ENCODE measurements around the gene NLGN1.
A peak's percentile ranks its signal among the peaks of the same experiment; 100 is the strongest.

NLGN1 gene

GRCh38 chr3:173681188-173681678, 283.7 kb downstream of the NLGN1 start:
- Histone ChIP-seq H3K36me3 (ENCODE audit: control insufficient read depth in 4 of 4, insufficient read depth in 4 of 4, low read length in 3 of 4) (no peaks in the 10 kb centered on the region), H3K27ac (ENCODE audit: insufficient read depth in 1 of 2, low read depth in 1 of 2, low read length in 2 of 2, poor library complexity in 1 of 2, severe bottlenecking in 2 of 2) (no peak overlapping the region), H3K9me3 (ENCODE audit: control extremely low read depth in 1 of 5, control insufficient read depth in 4 of 5, insufficient read depth in 2 of 5, low read depth in 1 of 5, low read length in 4 of 5) (no peaks in the 10 kb centered on the region), H3K4me3 (ENCODE audit: control insufficient read depth in 1 of 7, extremely low read depth in 1 of 7, insufficient read depth in 4 of 7, low read depth in 2 of 7, low read length in 6 of 7) (no peak overlapping the region), H3K27me3 (replicated peaks in 2 of 5; ENCODE audit: control insufficient read depth in 4 of 5, insufficient read depth in 5 of 5, low read length in 4 of 5) (no peaks in the 10 kb centered on the region), H3K4me1 (ENCODE audit: control extremely low read depth in 1 of 4, control insufficient read depth in 4 of 4, insufficient read depth in 4 of 4, low read length in 3 of 4) (no peaks in the 10 kb centered on the region)
- 100% methylated on average over 1 of the region's 1 CpG for WGBS (ENCODE audit: insufficient coverage)
- DNase-seq: no peak
- ChIA-PET CTCF (no interaction called here), POLR2A (no interaction called here)

DNA sequence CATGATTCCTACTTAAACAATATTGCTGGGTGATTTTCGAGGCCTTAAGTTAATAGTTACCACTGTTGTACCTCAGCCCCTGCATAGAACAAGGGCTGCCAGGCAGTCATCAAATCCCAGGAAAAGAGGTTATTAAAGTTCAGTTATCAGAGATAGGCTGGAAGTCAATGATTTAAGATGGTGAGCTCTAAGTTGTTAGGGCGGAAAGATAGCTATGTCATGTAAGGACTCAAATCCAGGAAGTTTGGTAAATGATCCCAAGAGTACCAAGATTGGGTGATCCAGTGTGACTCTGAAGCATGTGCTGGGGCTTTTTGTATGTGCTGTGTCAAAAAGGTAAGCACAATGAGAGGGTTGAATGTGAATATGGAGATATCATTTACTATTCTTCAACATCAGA, 287.9 kb downstream of the NLGN1 start:
- Histone ChIP-seq H3K36me3 (ENCODE audit: control insufficient read depth in 4 of 4, insufficient read depth in 4 of 4, low read length in 3 of 4) (no peaks in the 10 kb centered on the region), H3K4me1 (ENCODE audit: control extremely low read depth in 1 of 4, control insufficient read depth in 4 of 4, insufficient read depth in 4 of 4, low read length in 3 of 4) (no peaks in the 10 kb centered on the region), H3K9me3 (ENCODE audit: control extremely low read depth in 1 of 5, control insufficient read depth in 4 of 5, insufficient read depth in 2 of 5, low read depth in 1 of 5, low read length in 4 of 5) (no peaks in the 10 kb centered on the region), H3K27me3 (replicated peaks in 2 of 5; ENCODE audit: control insufficient read depth in 4 of 5, insufficient read depth in 5 of 5, low read length in 4 of 5) (peaks cover 0 to 1% (median 0%) of the 10 kb centered on the region in 5 experiments), H3K27ac (ENCODE audit: insufficient read depth in 1 of 2, low read depth in 1 of 2, low read length in 2 of 2, poor library complexity in 1 of 2, severe bottlenecking in 2 of 2) (no peak overlapping the region), H3K4me3 (ENCODE audit: control insufficient read depth in 1 of 7, extremely low read depth in 1 of 7, insufficient read depth in 4 of 7, low read depth in 2 of 7, low read length in 6 of 7) (no peak overlapping the region)
- ChIA-PET CTCF (no interaction called here), POLR2A (interaction anchor here (0.5 kb wide), 1 partner anchor 49 kb away, joined by 8 read pairs; no protein-coding TSS in a partner anchor)
- no peak for DNase-seq
- WGBS (ENCODE audit: insufficient coverage): 100% methylated on average over 1 of the region's 2 CpGs

DNA sequence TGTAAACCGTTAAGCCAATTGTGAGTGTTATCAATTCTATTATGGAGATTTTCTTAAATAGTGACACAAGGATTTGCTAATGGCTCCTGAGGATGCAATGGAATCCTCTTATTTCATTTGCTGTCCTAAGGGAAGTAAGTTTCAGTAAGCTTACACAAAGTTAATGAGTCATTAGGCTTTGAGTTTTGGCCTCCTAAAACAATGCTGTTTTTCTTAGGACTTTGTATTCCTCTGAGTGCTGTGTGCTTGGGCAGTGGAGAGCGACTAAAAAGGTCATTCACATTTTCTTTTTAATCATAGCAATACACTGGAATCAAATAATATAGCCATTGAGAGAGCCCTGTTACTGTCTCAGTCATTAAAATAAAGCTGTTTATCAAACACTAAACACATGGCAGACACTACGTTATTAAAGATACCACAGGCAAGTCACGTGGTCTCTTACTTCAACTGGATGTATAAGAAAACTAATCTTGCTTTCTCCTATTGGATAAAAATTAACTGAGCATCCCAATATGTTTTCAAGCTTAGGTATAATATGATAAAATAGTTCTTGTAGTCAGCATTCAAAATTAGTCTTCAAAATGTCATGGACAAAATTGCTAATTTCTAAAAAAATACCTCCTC, 290.8 kb downstream of the NLGN1 start:
- Histone ChIP-seq H3K36me3 (ENCODE audit: control insufficient read depth in 4 of 4, insufficient read depth in 4 of 4, low read length in 3 of 4) (no peaks in the 10 kb centered on the region), H3K4me3 (ENCODE audit: control insufficient read depth in 1 of 7, extremely low read depth in 1 of 7, insufficient read depth in 4 of 7, low read depth in 2 of 7, low read length in 6 of 7) (no peak overlapping the region), H3K27ac (ENCODE audit: insufficient read depth in 1 of 2, low read depth in 1 of 2, low read length in 2 of 2, poor library complexity in 1 of 2, severe bottlenecking in 2 of 2) (no peak overlapping the region), H3K4me1 (ENCODE audit: control extremely low read depth in 1 of 4, control insufficient read depth in 4 of 4, insufficient read depth in 4 of 4, low read length in 3 of 4) (no peaks in the 10 kb centered on the region), H3K9me3 (ENCODE audit: control extremely low read depth in 1 of 5, control insufficient read depth in 4 of 5, insufficient read depth in 2 of 5, low read depth in 1 of 5, low read length in 4 of 5) (no peaks in the 10 kb centered on the region), H3K27me3 (replicated peaks in 2 of 5; ENCODE audit: control insufficient read depth in 4 of 5, insufficient read depth in 5 of 5, low read length in 4 of 5) (peaks cover 0 to 1% (median 0%) of the 10 kb centered on the region in 5 experiments)
- ChIA-PET CTCF (no interaction called here), POLR2A (no interaction called here)
- DNase-seq: no peak
- 100% methylated on average over 1 of the region's 4 CpGs for WGBS (ENCODE audit: insufficient coverage)

- CTCF ChIA-PET: no interaction called here
- H3K36me3 ChIP-seq (ENCODE audit: control insufficient read depth in 4 of 4, insufficient read depth in 4 of 4, low read length in 3 of 4): no peaks in the 10 kb centered on the region
- WGBS (ENCODE audit: insufficient coverage): 63% methylated on average over 5 of the region's 7 CpGs
Observed at GRCh38 chr3:173690542-173691180, 293.1 kb downstream of the NLGN1 start.

DNA sequence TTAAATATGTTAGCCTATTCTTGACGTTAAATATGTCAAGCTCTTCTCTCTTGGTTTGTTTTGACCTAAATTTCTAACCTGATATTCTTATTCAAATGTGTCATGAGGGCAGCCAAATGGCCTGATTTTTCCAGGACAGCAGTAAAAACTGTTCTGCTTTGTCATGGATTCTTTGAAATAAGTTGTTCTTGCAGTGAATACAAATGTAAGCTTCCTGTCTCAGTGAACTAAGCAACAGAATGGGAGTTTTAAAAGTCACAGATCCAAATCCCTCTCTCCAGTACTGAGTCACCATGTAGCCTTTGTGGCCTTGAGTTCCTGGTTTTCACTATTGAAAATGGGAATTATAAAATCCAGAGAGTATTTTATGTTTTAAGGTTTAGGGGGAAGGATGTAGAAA, 301.8 kb downstream of the NLGN1 start:
- ChIA-PET CTCF (no interaction called here), POLR2A (no interaction called here)
- Histone ChIP-seq H3K27me3 (replicated peaks in 2 of 5; ENCODE audit: control insufficient read depth in 4 of 5, insufficient read depth in 5 of 5, low read length in 4 of 5) (no peaks in the 10 kb centered on the region), H3K4me1 (ENCODE audit: control extremely low read depth in 1 of 4, control insufficient read depth in 4 of 4, insufficient read depth in 4 of 4, low read length in 3 of 4) (no peaks in the 10 kb centered on the region), H3K4me3 (ENCODE audit: control insufficient read depth in 1 of 7, extremely low read depth in 1 of 7, insufficient read depth in 4 of 7, low read depth in 2 of 7, low read length in 6 of 7) (no peak overlapping the region), H3K9me3 (ENCODE audit: control extremely low read depth in 1 of 5, control insufficient read depth in 4 of 5, insufficient read depth in 2 of 5, low read depth in 1 of 5, low read length in 4 of 5) (peaks cover 0 to 2% (median 0%) of the 10 kb centered on the region in 5 experiments), H3K27ac (ENCODE audit: insufficient read depth in 1 of 2, low read depth in 1 of 2, low read length in 2 of 2, poor library complexity in 1 of 2, severe bottlenecking in 2 of 2) (no peak overlapping the region), H3K36me3 (ENCODE audit: control insufficient read depth in 4 of 4, insufficient read depth in 4 of 4, low read length in 3 of 4) (no peaks in the 10 kb centered on the region)
- WGBS (ENCODE audit: insufficient coverage): 100% methylated on average over 1 of the region's 1 CpG
- no peak for DNase-seq

More at GRCh38 chr3:173690542-173691180, 293.1 kb downstream of the NLGN1 start:
- Histone ChIP-seq H3K27ac (ENCODE audit: insufficient read depth in 1 of 2, low read depth in 1 of 2, low read length in 2 of 2, poor library complexity in 1 of 2, severe bottlenecking in 2 of 2) (no peak overlapping the region), H3K4me1 (ENCODE audit: control extremely low read depth in 1 of 4, control insufficient read depth in 4 of 4, insufficient read depth in 4 of 4, low read length in 3 of 4) (no peaks in the 10 kb centered on the region), H3K27me3 (replicated peaks in 2 of 5; ENCODE audit: control insufficient read depth in 4 of 5, insufficient read depth in 5 of 5, low read length in 4 of 5) (peaks cover 0 to 1% (median 0%) of the 10 kb centered on the region in 5 experiments), H3K9me3 (ENCODE audit: control extremely low read depth in 1 of 5, control insufficient read depth in 4 of 5, insufficient read depth in 2 of 5, low read depth in 1 of 5, low read length in 4 of 5) (no peaks in the 10 kb centered on the region), H3K4me3 (ENCODE audit: control insufficient read depth in 1 of 7, extremely low read depth in 1 of 7, insufficient read depth in 4 of 7, low read depth in 2 of 7, low read length in 6 of 7) (peak overlapping the region in 1 of 7 experiments; percentile 4)
- POLR2A ChIA-PET: no interaction called here
- DNase-seq: peak in 1 of 3 donors; percentile 31

- DNase-seq: no peak
- H3K36me3 ChIP-seq (ENCODE audit: control insufficient read depth in 4 of 4, insufficient read depth in 4 of 4, low read length in 3 of 4): no peaks in the 10 kb centered on the region
- no peaks in the 10 kb centered on the region for H3K27me3 ChIP-seq (replicated peaks in 2 of 5; ENCODE audit: control insufficient read depth in 4 of 5, insufficient read depth in 5 of 5, low read length in 4 of 5)
- H3K9me3 ChIP-seq (ENCODE audit: control extremely low read depth in 1 of 5, control insufficient read depth in 4 of 5, insufficient read depth in 2 of 5, low read depth in 1 of 5, low read length in 4 of 5): peaks cover 0 to 2% (median 0%) of the 10 kb centered on the region in 5 experiments
- H3K4me3 ChIP-seq (ENCODE audit: control insufficient read depth in 1 of 7, extremely low read depth in 1 of 7, insufficient read depth in 4 of 7, low read depth in 2 of 7, low read length in 6 of 7): no peak overlapping the region
- H3K4me1 ChIP-seq (ENCODE audit: control extremely low read depth in 1 of 4, control insufficient read depth in 4 of 4, insufficient read depth in 4 of 4, low read length in 3 of 4): no peaks in the 10 kb centered on the region
- no peak overlapping the region for H3K27ac ChIP-seq (ENCODE audit: insufficient read depth in 1 of 2, low read depth in 1 of 2, low read length in 2 of 2, poor library complexity in 1 of 2, severe bottlenecking in 2 of 2)
- WGBS (ENCODE audit: insufficient coverage): no CpG with 5 or more reads among the region's 1 CpG
- ChIA-PET CTCF (no interaction called here), POLR2A (no interaction called here)
Observed at GRCh38 chr3:173700336-173700735, 302.8 kb downstream of the NLGN1 start.

- no peak for DNase-seq
- Histone ChIP-seq H3K36me3 (ENCODE audit: control insufficient read depth in 4 of 4, insufficient read depth in 4 of 4, low read length in 3 of 4) (no peaks in the 10 kb centered on the region), H3K4me3 (ENCODE audit: control insufficient read depth in 1 of 7, extremely low read depth in 1 of 7, insufficient read depth in 4 of 7, low read depth in 2 of 7, low read length in 6 of 7) (no peak overlapping the region), H3K4me1 (ENCODE audit: control extremely low read depth in 1 of 4, control insufficient read depth in 4 of 4, insufficient read depth in 4 of 4, low read length in 3 of 4) (no peaks in the 10 kb centered on the region), H3K9me3 (ENCODE audit: control extremely low read depth in 1 of 5, control insufficient read depth in 4 of 5, insufficient read depth in 2 of 5, low read depth in 1 of 5, low read length in 4 of 5) (peaks cover 0 to 2% (median 0%) of the 10 kb centered on the region in 5 experiments), H3K27ac (ENCODE audit: insufficient read depth in 1 of 2, low read depth in 1 of 2, low read length in 2 of 2, poor library complexity in 1 of 2, severe bottlenecking in 2 of 2) (no peak overlapping the region), H3K27me3 (replicated peaks in 2 of 5; ENCODE audit: control insufficient read depth in 4 of 5, insufficient read depth in 5 of 5, low read length in 4 of 5) (no peaks in the 10 kb centered on the region)
- CTCF ChIA-PET: no interaction called here
- WGBS (ENCODE audit: insufficient coverage): 100% methylated on average over 1 of the region's 3 CpGs
- POLR2A ChIA-PET: no interaction called here
Observed at GRCh38 chr3:173702561-173702960, 305.0 kb downstream of the NLGN1 start.

All from common myeloid progenitor, CD34-positive (primary cell).